GM20000 (cell line): Measurements from ENCODE around the gene CALN1.
A peak's percentile ranks its signal among the peaks of the same experiment; 100 is the strongest.
"Not testable (repeated sequence)": the region's sequence is repeated elsewhere in the genome, so short reads cannot be mapped to it uniquely, and the experiment has no call there.

Experiments
- DNase-seq: peaks from one replicate; pipeline ENCODE4 v3.0.0; 2012; ENCODE audit warnings: low spot score
- CTCF ChIP-seq: IDR thresholded peaks from 2 replicates; pipeline ENCODE4 v1.5.1; 2012; ENCODE audit warnings: mild to moderate bottlenecking, control low read depth; ENCODE audit errors: extremely low read depth, missing control alignments

The CALN1 gene

GRCh38 chr7:71739520-71740173 lies 672.5 kb downstream of the CALN1 start:
- TF ChIP-seq CTCF = no peak
- no peak for DNase-seq

- DNase-seq = not testable (repeated sequence)
Observed at GRCh38 chr7:71737931-71738540, 674.1 kb downstream of the CALN1 start.

DNA sequence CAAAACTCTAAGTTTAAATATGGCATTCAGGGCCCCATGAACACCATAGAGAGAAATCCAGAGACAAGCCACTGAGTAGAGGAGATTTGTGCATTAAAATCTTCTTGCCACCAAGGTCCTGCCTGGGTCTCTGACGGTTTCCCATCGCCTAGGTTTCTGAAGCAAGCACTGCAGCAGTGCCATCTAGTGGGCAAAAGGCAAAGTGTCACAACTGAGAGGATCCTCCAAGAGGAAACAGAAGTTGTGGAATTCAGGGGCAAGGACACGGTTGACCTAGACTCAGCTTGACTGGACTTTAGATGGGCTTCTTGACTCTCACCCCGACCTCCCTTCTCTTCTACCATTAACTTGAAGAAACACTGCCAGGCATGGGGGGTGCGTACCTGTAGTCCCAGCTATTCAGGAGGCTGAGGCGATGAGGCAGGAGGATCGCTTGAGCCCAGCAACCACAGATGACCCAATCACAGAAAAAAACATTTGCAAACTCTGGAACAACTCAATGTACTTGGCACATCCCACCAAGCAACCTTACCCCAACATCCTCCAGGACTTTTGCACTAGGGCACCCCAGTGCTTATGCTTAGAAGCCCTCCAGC lies 676.1 kb downstream of the CALN1 start:
- peak; percentile 66 for DNase-seq

GRCh38 chr7:71733107-71733870 lies 678.8 kb downstream of the CALN1 start:
- TF ChIP-seq CTCF = peak; percentile 80
- DNase-seq = peak; percentile 76

More for the DNA sequence above, 676.1 kb downstream of the CALN1 start:
- peak; percentile 83 for TF ChIP-seq CTCF

DNA sequence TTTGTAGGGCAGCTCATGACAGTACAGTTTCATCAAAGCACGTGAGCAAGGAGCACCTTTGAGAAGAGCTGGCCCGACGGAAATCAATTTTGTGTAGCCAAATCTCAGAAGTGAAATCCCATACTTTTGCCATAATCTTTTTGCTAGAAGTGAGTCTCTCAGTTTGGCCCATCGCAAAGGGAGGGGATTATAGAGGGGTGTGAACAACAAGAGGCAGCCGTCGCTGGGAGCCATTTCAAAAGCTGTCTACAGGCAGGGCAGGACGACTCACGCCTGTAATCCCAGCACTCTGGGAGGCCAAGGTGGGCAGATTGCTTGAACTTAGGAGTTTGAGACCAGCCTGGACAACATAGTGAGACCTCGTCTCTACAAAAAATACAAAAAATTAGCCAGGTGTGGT lies 680.4 kb downstream of the CALN1 start:
- no peak for TF ChIP-seq CTCF
- no peak for DNase-seq
